Measurements from ENCODE around the gene SNRPD1. TPM values are rescaled to one million over a fixed set of nuclear protein-coding genes. Genes with fewer than 3 reads are reported as not detected.
"Not testable (repeated sequence)": the region's sequence is repeated elsewhere in the genome, so short reads cannot be mapped to it uniquely, and the experiment has no call there.

The SNRPD1 gene
- total RNA-seq, 4 donors from 2014 or later = 8.0 to 28.5 (median 10.7) TPM

DNA sequence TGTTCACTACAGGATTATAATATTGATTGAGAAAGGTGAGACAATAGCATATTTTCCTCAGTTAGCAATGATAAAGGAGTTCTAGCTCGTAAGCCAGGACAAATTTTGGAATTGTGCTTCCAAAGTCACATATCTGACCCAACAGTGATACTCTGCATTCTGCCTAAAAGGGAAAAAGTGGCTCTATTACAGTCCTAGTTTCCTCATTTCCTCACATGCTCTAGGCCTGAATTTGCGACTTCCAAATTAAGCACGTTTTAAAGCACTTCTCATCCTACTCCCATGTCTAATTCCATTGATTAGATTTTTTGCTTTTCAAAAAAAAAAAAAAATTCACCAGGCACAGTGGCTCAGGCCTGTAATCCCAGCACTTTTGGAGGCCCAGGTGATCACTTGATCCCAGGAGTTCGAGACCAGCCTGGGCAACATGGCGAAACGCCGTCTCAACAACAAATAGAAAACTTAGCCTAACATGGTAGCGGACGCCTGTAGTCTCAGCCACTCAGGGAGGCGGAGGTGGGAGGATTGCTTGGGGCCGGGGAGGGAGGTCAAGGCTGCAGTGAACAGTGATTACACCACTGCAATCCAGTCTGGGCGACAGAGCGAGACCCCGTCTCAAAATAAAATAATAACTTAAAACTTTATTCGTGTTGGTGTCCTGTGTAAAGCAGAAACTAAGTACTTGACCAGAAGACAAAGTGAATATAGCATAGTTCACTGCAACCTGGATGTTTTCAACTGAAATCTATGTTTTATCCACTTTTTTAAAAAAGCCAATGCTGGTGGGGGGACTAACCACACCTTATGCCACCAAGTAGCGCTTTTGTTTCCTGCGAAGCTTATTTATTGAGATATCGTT lies 13.2 kb upstream of the SNRPD1 start:
- no peak for ATAC-seq (ENCODE audit: low FRiP score)
- no peak for DNase-seq (ENCODE audit: low spot score)
- no peak for TF ChIP-seq CTCF (IDR thresholded peaks at IDR 0.05)

DNA sequence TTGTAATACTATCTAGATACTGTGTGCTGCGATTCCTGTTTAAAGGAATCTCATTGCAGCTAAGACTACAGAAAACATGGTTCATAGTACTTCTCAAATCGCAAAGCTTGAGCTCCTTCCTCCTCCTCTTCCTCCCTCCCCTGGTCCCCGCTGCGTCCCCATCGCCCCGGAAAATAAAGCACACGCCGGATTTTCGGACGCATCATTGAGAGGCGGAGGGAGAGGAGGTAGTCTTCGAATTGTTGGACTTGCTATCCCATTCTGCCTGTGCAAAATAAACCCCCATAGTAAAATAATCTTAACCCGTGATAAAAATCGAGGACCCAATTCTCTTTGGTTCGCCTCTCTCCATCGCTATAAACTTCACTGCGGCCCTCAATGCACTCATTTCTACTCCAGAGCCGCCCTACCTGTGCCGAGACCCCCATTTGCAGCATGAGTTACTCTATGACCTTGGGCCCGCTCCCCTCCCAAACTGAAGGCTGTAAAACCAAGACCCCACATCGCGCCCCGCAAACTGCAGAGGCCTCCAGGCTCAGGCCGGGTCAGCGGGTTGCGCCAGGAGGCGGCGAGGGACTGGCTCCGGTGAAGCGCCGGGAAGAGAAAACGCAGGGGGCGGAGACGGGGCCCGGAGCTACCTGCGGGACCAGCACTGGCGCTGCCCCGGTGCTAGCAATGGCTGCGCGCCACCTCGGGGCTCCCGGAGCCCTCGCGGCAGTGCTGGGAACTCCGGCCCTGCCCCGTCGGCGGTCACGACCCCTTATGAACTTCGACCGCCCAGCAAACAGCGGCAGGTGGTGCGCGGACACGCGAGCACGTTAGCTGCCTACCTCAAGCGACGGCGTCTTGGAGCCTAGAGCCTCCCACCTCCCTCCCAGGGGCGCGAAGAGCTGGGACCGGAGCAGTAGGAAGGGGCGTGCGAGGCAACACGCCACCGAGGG lies 12.3 kb upstream of the SNRPD1 start:
- ATAC-seq (ENCODE audit: low FRiP score) (peak; percentile 79), DNase-seq (ENCODE audit: low spot score) (no peak)
- no peak for TF ChIP-seq CTCF (IDR thresholded peaks at IDR 0.05)

- ATAC-seq (ENCODE audit: low FRiP score) (peak; percentile 93), DNase-seq (ENCODE audit: low spot score) (peak; percentile 67)
- peak in 2 of 3 donors; percentile 95 to 98 for TF ChIP-seq CTCF (IDR thresholded peaks at IDR 0.05)
These were observed 11.3 kb upstream of the SNRPD1 start, which contains the start of gene ESCO1 for GRCh38 chr18:21600526-21601410. Gene ESCO1, minus strand, starts transcription at chr18:21600704. Its CDS starts 25,861 bp downstream, at chr18:21574843.

DNA sequence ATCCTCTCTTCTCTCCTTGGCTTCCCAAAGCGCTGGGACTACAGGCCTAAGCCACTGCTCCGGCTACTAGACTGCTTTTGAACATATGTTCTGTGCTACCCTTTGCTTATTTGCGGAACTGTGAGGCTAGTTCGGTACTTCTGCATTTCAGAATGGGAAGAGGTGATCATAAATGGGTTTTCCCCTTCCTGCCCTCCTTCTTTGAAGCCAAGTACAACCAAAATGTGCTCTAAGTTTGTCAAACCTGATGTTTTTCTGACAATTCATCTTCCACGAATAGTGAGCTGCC lies 9.9 kb upstream of the SNRPD1 start:
- DNase-seq (ENCODE audit: low spot score) (no peak), ATAC-seq (ENCODE audit: low FRiP score) (no peak)
- no peak for TF ChIP-seq CTCF (IDR thresholded peaks at IDR 0.05)

GRCh38 chr18:21604671-21605070 lies 7.4 kb upstream of the SNRPD1 start:
- no peak for ATAC-seq (ENCODE audit: low FRiP score)
- DNase-seq (ENCODE audit: low spot score) = no peak
- no peak for TF ChIP-seq CTCF (IDR thresholded peaks at IDR 0.05)

DNA sequence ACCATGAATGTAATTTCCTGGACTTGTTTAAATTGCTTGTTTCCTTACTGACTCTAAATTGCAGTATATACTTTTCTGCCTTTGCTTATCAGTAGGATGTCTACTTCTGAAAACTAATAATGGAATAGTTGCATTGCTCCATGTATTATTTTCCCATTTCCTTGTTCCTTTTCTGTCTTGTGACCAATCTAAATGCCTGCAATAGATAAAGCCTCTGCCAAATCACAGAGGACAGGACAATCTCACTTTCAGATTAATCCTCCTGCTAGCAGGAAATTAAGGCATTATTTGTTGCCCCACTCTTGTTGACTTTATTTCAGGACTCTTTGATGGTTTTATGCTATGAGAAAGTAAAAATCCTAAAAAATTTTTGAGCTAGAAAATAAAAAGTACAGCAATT lies 6.9 kb upstream of the SNRPD1 start:
- ATAC-seq (ENCODE audit: low FRiP score) = no peak
- DNase-seq (ENCODE audit: low spot score) = no peak
- no peak for TF ChIP-seq CTCF (IDR thresholded peaks at IDR 0.05)

GRCh38 chr18:21611401-21612124 lies 551 bp upstream of the SNRPD1 start:
- ATAC-seq (ENCODE audit: low FRiP score); DNase-seq (ENCODE audit: low spot score): not testable (repeated sequence)

DNA sequence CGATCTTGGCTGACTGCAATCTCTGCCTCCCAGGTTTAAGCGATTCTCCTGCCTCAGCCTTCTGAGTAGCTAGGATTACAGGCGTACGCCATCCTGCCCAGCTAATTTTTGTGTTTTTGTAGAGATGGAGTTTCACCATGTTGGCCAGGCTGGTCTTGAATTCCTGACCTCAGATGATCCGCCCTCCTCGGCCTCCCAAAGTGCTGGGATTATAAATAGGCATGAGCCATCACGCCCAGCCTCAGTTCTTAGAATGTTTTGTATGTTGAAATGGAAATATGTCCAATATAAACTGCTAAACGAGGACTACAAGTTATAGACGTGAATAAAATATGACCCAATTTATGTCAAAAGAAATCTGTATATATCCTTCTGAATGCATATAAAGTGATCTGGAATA lies 9.5 kb downstream of the SNRPD1 start:
- DNase-seq (ENCODE audit: low spot score); ATAC-seq (ENCODE audit: low FRiP score): not testable (repeated sequence)
